ENCODE results near the gene MAFB. TPM values are rescaled to one million over a fixed set of nuclear protein-coding genes. Genes with fewer than 3 reads are reported as not detected.

The MAFB gene
- total RNA-seq, 4 donors from 2014 or later, result 17.0 to 66.9 (median 28.7) TPM

GRCh38 chr20:40638414-40638813 is 50.6 kb downstream of the MAFB start:
- no peak overlapping the region for H3K4me3 ChIP-seq
- TF ChIP-seq POLR2A (IDR thresholded peaks at IDR 0.05), result no peak
- no peak for TF ChIP-seq EP300 (IDR thresholded peaks at IDR 0.05)
- TF ChIP-seq, protein P1, sequence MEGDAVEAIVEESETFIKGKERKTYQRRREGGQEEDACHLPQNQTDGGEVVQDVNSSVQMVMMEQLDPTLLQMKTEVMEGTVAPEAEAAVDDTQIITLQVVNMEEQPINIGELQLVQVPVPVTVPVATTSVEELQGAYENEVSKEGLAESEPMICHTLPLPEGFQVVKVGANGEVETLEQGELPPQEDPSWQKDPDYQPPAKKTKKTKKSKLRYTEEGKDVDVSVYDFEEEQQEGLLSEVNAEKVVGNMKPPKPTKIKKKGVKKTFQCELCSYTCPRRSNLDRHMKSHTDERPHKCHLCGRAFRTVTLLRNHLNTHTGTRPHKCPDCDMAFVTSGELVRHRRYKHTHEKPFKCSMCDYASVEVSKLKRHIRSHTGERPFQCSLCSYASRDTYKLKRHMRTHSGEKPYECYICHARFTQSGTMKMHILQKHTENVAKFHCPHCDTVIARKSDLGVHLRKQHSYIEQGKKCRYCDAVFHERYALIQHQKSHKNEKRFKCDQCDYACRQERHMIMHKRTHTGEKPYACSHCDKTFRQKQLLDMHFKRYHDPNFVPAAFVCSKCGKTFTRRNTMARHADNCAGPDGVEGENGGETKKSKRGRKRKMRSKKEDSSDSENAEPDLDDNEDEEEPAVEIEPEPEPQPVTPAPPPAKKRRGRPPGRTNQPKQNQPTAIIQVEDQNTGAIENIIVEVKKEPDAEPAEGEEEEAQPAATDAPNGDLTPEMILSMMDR (IDR thresholded peaks at IDR 0.05), result no peak
- no peak for TF ChIP-seq POLR2AphosphoS5 (IDR thresholded peaks at IDR 0.05)
- H3K4me1 ChIP-seq, result peaks cover 0 to 3% (median 0%) of the 10 kb centered on the region in 3 donors
- H3K36me3 ChIP-seq, result no peaks in the 10 kb centered on the region
- H3K27ac ChIP-seq, result no peak overlapping the region
- no peaks in the 10 kb centered on the region for H3K9me3 ChIP-seq
- no peaks in the 10 kb centered on the region for H3K27me3 ChIP-seq
- 100% methylated on average over 1 of the region's 2 CpGs; no CpG with 5 or more reads in 1 of the 2 donors for WGBS, 2 donors (ENCODE audit: low coverage in 1 of 2)
- ATAC-seq, result no peak

GRCh38 chr20:40637176-40637575 is 51.9 kb downstream of the MAFB start:
- 100% methylated on average over 1 of the region's 3 CpGs; no CpG with 5 or more reads in 1 of the 2 donors for WGBS, 2 donors (ENCODE audit: low coverage in 1 of 2)
- no peak for TF ChIP-seq POLR2AphosphoS5 (IDR thresholded peaks at IDR 0.05)
- TF ChIP-seq POLR2A (IDR thresholded peaks at IDR 0.05), result no peak
- TF ChIP-seq, protein P1 (IDR thresholded peaks at IDR 0.05), result no peak
- TF ChIP-seq EP300 (IDR thresholded peaks at IDR 0.05), result no peak
- Histone ChIP-seq H3K27ac (no peak overlapping the region), H3K27me3 (no peaks in the 10 kb centered on the region), H3K4me3 (no peak overlapping the region), H3K4me1 (peaks cover 0 to 8% (median 0%) of the 10 kb centered on the region in 3 donors), H3K36me3 (no peaks in the 10 kb centered on the region), H3K9me3 (no peaks in the 10 kb centered on the region)
- ATAC-seq, result no peak

DNA sequence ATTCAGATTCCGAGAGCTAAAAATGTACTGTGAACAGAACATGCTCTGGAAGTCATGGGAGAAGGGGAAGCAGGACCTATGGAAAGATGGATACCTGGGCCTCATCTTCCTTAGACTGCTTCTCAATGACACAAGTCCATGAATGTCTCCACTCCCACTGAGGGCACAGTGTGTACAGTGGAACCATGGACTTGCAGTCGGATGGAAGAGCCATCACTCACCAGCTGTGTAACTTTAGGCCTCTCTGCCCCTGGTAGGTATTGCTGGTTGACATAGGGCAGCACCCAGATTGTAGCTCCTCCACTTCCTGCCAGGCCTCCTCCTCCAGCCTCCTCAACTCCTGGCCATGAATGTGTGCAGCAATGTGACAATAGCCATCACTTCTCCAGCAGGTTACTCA is 52.5 kb downstream of the MAFB start:
- WGBS, 2 donors (ENCODE audit: low coverage in 1 of 2), result 100% methylated on average over 1 of the region's 2 CpGs; no CpG with 5 or more reads in 1 of the 2 donors
- no peak for ATAC-seq
- H3K27me3 ChIP-seq, result no peaks in the 10 kb centered on the region

GRCh38 chr20:40635971-40636370 is 53.1 kb downstream of the MAFB start:
- no peak overlapping the region for H3K27ac ChIP-seq
- no peak overlapping the region for H3K4me3 ChIP-seq
- no peaks in the 10 kb centered on the region for H3K27me3 ChIP-seq
- H3K4me1 ChIP-seq, result peaks cover 0 to 8% (median 0%) of the 10 kb centered on the region in 3 donors
- TF ChIP-seq POLR2A (IDR thresholded peaks at IDR 0.05), result no peak
- no peak for TF ChIP-seq EP300 (IDR thresholded peaks at IDR 0.05)
- TF ChIP-seq POLR2AphosphoS5 (IDR thresholded peaks at IDR 0.05), result no peak
- TF ChIP-seq, protein P1 (IDR thresholded peaks at IDR 0.05), result no peak
- no peaks in the 10 kb centered on the region for H3K9me3 ChIP-seq
- no peak for ATAC-seq
- no peaks in the 10 kb centered on the region for H3K36me3 ChIP-seq

More for the DNA sequence above, 52.5 kb downstream of the MAFB start:
- no peak for TF ChIP-seq POLR2A (IDR thresholded peaks at IDR 0.05)
- no peak for TF ChIP-seq EP300 (IDR thresholded peaks at IDR 0.05)
- TF ChIP-seq, protein P1 (IDR thresholded peaks at IDR 0.05), result no peak
- no peak for TF ChIP-seq POLR2AphosphoS5 (IDR thresholded peaks at IDR 0.05)
- no peaks in the 10 kb centered on the region for H3K36me3 ChIP-seq
- H3K27ac ChIP-seq, result no peak overlapping the region
- H3K4me3 ChIP-seq, result no peak overlapping the region
- no peaks in the 10 kb centered on the region for H3K9me3 ChIP-seq
- H3K4me1 ChIP-seq, result peaks cover 0 to 8% (median 0%) of the 10 kb centered on the region in 3 donors
